Activated T-cell treated with anti-CD3 and anti-CD28 coated beads, Interleukin-2, amount 50 U/mL, for 72 hours (primary cell): Measurements from ENCODE around the gene FGFR2. TPM values are rescaled to one million over a fixed set of nuclear protein-coding genes. Genes with fewer than 3 reads are reported as not detected.
"Not testable (repeated sequence)": the region's sequence is repeated elsewhere in the genome, so short reads cannot be mapped to it uniquely, and the experiment has no call there.

Source experiments
- ATAC-seq, 2 donors: fragments of 150-1000 bp; cut with Tn5 transposase; replicated peaks in 1 of 2; 2 replicates each; pipeline ENCODE4 v1.10.0; 2021; ENCODE audit warnings: moderate library complexity in 2 of 2, mild to moderate bottlenecking in 1 of 2
- DNase-seq, 2 donors: peaks; one replicate each; pipeline ENCODE4 v3.0.0; 2021 to 2022; ENCODE audit warnings: mixed read lengths in 1 of 2
- H3K27ac Mint-ChIP-seq: one replicate; pipeline ENCODE4 v1.8.0; 2022; ENCODE audit warnings: mild to moderate bottlenecking, moderate library complexity, mixed read lengths
- H3K27me3 Mint-ChIP-seq: one replicate; pipeline ENCODE4 v1.8.0; 2022; ENCODE audit warnings: low read depth, mixed read lengths
- H3K36me3 Mint-ChIP-seq, 2 donors: one replicate each; pipeline ENCODE4 v1.8.0; 2022; ENCODE audit warnings: mixed read lengths in 2 of 2, mild to moderate bottlenecking in 1 of 2; ENCODE audit not compliant: insufficient read depth in 2 of 2
- H3K4me1 Mint-ChIP-seq: one replicate; pipeline ENCODE4 v1.8.0; 2022; ENCODE audit warnings: low read depth, mixed read lengths
- H3K4me3 Mint-ChIP-seq, 2 donors: one replicate each; pipeline ENCODE4 v1.8.0; 2022; ENCODE audit warnings: mild to moderate bottlenecking in 2 of 2, mixed read lengths in 2 of 2, moderate library complexity in 2 of 2
- H3K9me3 Mint-ChIP-seq, 2 donors: one replicate each; pipeline ENCODE4 v1.8.0; 2022; ENCODE audit warnings: mixed read lengths in 2 of 2
- total RNA-seq, 2 donors: library from RNA; stranded (reverse); gene quantifications; one replicate each; pipeline ENCODE4 v1.2.3, GENCODE V29; 2022

FGFR2 gene
- total RNA-seq, 2 donors from 2014 or later: not detected

GRCh38 chr10:121527690-121528089 is 70.6 kb downstream of the FGFR2 start:
- no peak for ATAC-seq
- no peak overlapping the region for H3K4me3 Mint-ChIP-seq
- H3K27ac Mint-ChIP-seq: no peak overlapping the region
- no peaks in the 10 kb centered on the region for H3K4me1 Mint-ChIP-seq
- no peaks in the 10 kb centered on the region for H3K9me3 Mint-ChIP-seq
- no peaks in the 10 kb centered on the region for H3K27me3 Mint-ChIP-seq
- DNase-seq: no peak
- no peaks in the 10 kb centered on the region for H3K36me3 Mint-ChIP-seq

GRCh38 chr10:121526801-121527221 is 71.4 kb downstream of the FGFR2 start:
- no peaks in the 10 kb centered on the region for H3K36me3 Mint-ChIP-seq
- H3K27ac Mint-ChIP-seq: no peak overlapping the region
- no peaks in the 10 kb centered on the region for H3K27me3 Mint-ChIP-seq
- H3K4me1 Mint-ChIP-seq: no peaks in the 10 kb centered on the region
- no peaks in the 10 kb centered on the region for H3K9me3 Mint-ChIP-seq
- DNase-seq: no peak
- no peak overlapping the region for H3K4me3 Mint-ChIP-seq
- ATAC-seq: no peak

GRCh38 chr10:121526135-121526790 is 72.0 kb downstream of the FGFR2 start:
- Mint-ChIP-seq H3K27me3 (no peaks in the 10 kb centered on the region), H3K27ac (no peak overlapping the region), H3K36me3 (no peaks in the 10 kb centered on the region), H3K4me1 (no peaks in the 10 kb centered on the region), H3K9me3 (no peaks in the 10 kb centered on the region), H3K4me3 (no peak overlapping the region)
- no peak for ATAC-seq
- DNase-seq: no peak

GRCh38 chr10:121525251-121526134 is 72.8 kb downstream of the FGFR2 start:
- no peaks in the 10 kb centered on the region for H3K9me3 Mint-ChIP-seq
- H3K27me3 Mint-ChIP-seq: no peaks in the 10 kb centered on the region
- H3K4me3 Mint-ChIP-seq: no peak overlapping the region

GRCh38 chr10:121524157-121524817 is 74.0 kb downstream of the FGFR2 start:
- Mint-ChIP-seq H3K9me3 (no peaks in the 10 kb centered on the region), H3K4me1 (no peaks in the 10 kb centered on the region), H3K27me3 (no peaks in the 10 kb centered on the region), H3K27ac (no peak overlapping the region), H3K36me3 (no peaks in the 10 kb centered on the region), H3K4me3 (no peak overlapping the region)
- ATAC-seq: no peak
- no peak for DNase-seq

More at GRCh38 chr10:121525251-121526134, 72.8 kb downstream of the FGFR2 start:
- H3K36me3 Mint-ChIP-seq: no peaks in the 10 kb centered on the region
- ATAC-seq: no peak
- H3K27ac Mint-ChIP-seq: no peak overlapping the region
- no peaks in the 10 kb centered on the region for H3K4me1 Mint-ChIP-seq
- no peak for DNase-seq

GRCh38 chr10:121522831-121523230 is 75.4 kb downstream of the FGFR2 start:
- DNase-seq: no peak
- no peak overlapping the region for H3K4me3 Mint-ChIP-seq
- no peaks in the 10 kb centered on the region for H3K36me3 Mint-ChIP-seq
- no peak for ATAC-seq
- no peaks in the 10 kb centered on the region for H3K4me1 Mint-ChIP-seq
- no peak overlapping the region for H3K27ac Mint-ChIP-seq
- no peaks in the 10 kb centered on the region for H3K27me3 Mint-ChIP-seq
- H3K9me3 Mint-ChIP-seq: no peaks in the 10 kb centered on the region

GRCh38 chr10:121521794-121522556 is 76.3 kb downstream of the FGFR2 start:
- H3K27me3 Mint-ChIP-seq: no peaks in the 10 kb centered on the region
- H3K4me1 Mint-ChIP-seq: no peaks in the 10 kb centered on the region
- no peaks in the 10 kb centered on the region for H3K9me3 Mint-ChIP-seq
- no peaks in the 10 kb centered on the region for H3K36me3 Mint-ChIP-seq
- no peak for ATAC-seq
- H3K27ac Mint-ChIP-seq: no peak overlapping the region
- H3K4me3 Mint-ChIP-seq: no peak overlapping the region
- DNase-seq: no peak

- not testable (repeated sequence) for H3K4me3 Mint-ChIP-seq, H3K27me3 Mint-ChIP-seq
These were observed 77.7 kb downstream of the FGFR2 start for GRCh38 chr10:121520526-121520925.

GRCh38 chr10:121519901-121520493 is 78.2 kb downstream of the FGFR2 start:
- no peaks in the 10 kb centered on the region for H3K9me3 Mint-ChIP-seq
- H3K4me3 Mint-ChIP-seq: no peak overlapping the region

More at GRCh38 chr10:121520526-121520925, 77.7 kb downstream of the FGFR2 start:
- not testable (repeated sequence) for H3K4me1 Mint-ChIP-seq, ATAC-seq, DNase-seq, H3K27ac Mint-ChIP-seq, H3K36me3 Mint-ChIP-seq, H3K9me3 Mint-ChIP-seq

GRCh38 chr10:121519411-121519810 is 78.8 kb downstream of the FGFR2 start:
- no peaks in the 10 kb centered on the region for H3K36me3 Mint-ChIP-seq
- no peaks in the 10 kb centered on the region for H3K9me3 Mint-ChIP-seq
- ATAC-seq (no peak), DNase-seq (no peak)
- no peak overlapping the region for H3K27ac Mint-ChIP-seq
- no peaks in the 10 kb centered on the region for H3K27me3 Mint-ChIP-seq
- no peak overlapping the region for H3K4me3 Mint-ChIP-seq
- H3K4me1 Mint-ChIP-seq: no peaks in the 10 kb centered on the region

More at GRCh38 chr10:121519901-121520493, 78.2 kb downstream of the FGFR2 start:
- H3K27me3 Mint-ChIP-seq: no peaks in the 10 kb centered on the region
- DNase-seq (no peak), ATAC-seq (no peak)
- H3K36me3 Mint-ChIP-seq: no peaks in the 10 kb centered on the region
- no peak overlapping the region for H3K27ac Mint-ChIP-seq
- H3K4me1 Mint-ChIP-seq: no peaks in the 10 kb centered on the region

GRCh38 chr10:121518333-121518732 is 79.9 kb downstream of the FGFR2 start:
- DNase-seq (no peak), ATAC-seq (no peak)
- H3K4me3 Mint-ChIP-seq: no peak overlapping the region
- no peaks in the 10 kb centered on the region for H3K36me3 Mint-ChIP-seq
- no peaks in the 10 kb centered on the region for H3K27me3 Mint-ChIP-seq
- no peaks in the 10 kb centered on the region for H3K9me3 Mint-ChIP-seq
- no peaks in the 10 kb centered on the region for H3K4me1 Mint-ChIP-seq
- no peak overlapping the region for H3K27ac Mint-ChIP-seq

- Mint-ChIP-seq H3K4me3 (peak overlapping the region in 1 of 2 donors; percentile 64), H3K27me3 (no peaks in the 10 kb centered on the region), H3K9me3 (no peaks in the 10 kb centered on the region), H3K27ac (no peak overlapping the region), H3K36me3 (no peaks in the 10 kb centered on the region), H3K4me1 (no peaks in the 10 kb centered on the region)
- ATAC-seq (peak; percentile 56 to 94), DNase-seq (peak in 1 of 2 donors; percentile 2)
These were observed 82.0 kb downstream of the FGFR2 start for GRCh38 chr10:121516093-121516865.
